H54 (cell line): Measurements from ENCODE around the gene C11orf42.

Source experiments
- DNase-seq: peaks from one replicate; pipeline ENCODE4 v3.0.0; 2011; ENCODE audit warnings: low spot score, mixed read lengths; ENCODE audit not compliant: insufficient read length
- FAIRE-seq: peaks from 3 replicates; lab custom pipeline; 2011; peaks lifted over from hg19 to GRCh38; lab: Jason Lieb, UNC
- POLR2A ChIP-seq: IDR thresholded peaks from 2 replicates; pipeline ENCODE4 v1.6.1; 2011; ENCODE audit warnings: low read depth, mild to moderate bottlenecking, low read length

C11orf42 gene

GRCh38 chr11:6204706-6205105, 651 bp upstream of the C11orf42 start:
- no peak for TF ChIP-seq POLR2A
- FAIRE-seq (no peak), DNase-seq (no peak)

GRCh38 chr11:6206456-6207180, 1.3 kb downstream of the C11orf42 start:
- TF ChIP-seq POLR2A = no peak
- FAIRE-seq = no peak

GRCh38 chr11:6209801-6210200, 4.4 kb downstream of the C11orf42 start:
- FAIRE-seq (no peak), DNase-seq (no peak)
- no peak for TF ChIP-seq POLR2A

More at GRCh38 chr11:6206456-6207180, 1.3 kb downstream of the C11orf42 start:
- no peak for DNase-seq

GRCh38 chr11:6210274-6210955, 5.1 kb downstream of the C11orf42 start:
- TF ChIP-seq POLR2A = no peak
- no peak for FAIRE-seq
- DNase-seq = no peak

GRCh38 chr11:6214530-6214929, 9.2 kb downstream of the C11orf42 start:
- DNase-seq = no peak
- no peak for FAIRE-seq
- TF ChIP-seq POLR2A = no peak

- no peak for TF ChIP-seq POLR2A
- DNase-seq = no peak
- FAIRE-seq = no peak
These were observed 11.1 kb downstream of the C11orf42 start for GRCh38 chr11:6216501-6216900.

GRCh38 chr11:6217722-6218121, 12.4 kb downstream of the C11orf42 start:
- no peak for TF ChIP-seq POLR2A
- FAIRE-seq = no peak
- DNase-seq = no peak

- TF ChIP-seq POLR2A = no peak
- DNase-seq (peak; percentile 74), FAIRE-seq (peak; percentile 74)
These were observed 14.0 kb downstream of the C11orf42 start for GRCh38 chr11:6219359-6219758.

- no peak for DNase-seq
- no peak for TF ChIP-seq POLR2A
- FAIRE-seq = no peak
These were observed 18.5 kb downstream of the C11orf42 start for GRCh38 chr11:6223854-6224253.

- DNase-seq (no peak), FAIRE-seq (no peak)
- TF ChIP-seq POLR2A = no peak
These were observed 19.1 kb downstream of the C11orf42 start for GRCh38 chr11:6224421-6224820.

GRCh38 chr11:6225024-6225423, 19.7 kb downstream of the C11orf42 start:
- no peak for TF ChIP-seq POLR2A
- DNase-seq = no peak
- FAIRE-seq = no peak

- FAIRE-seq (no peak), DNase-seq (no peak)
- TF ChIP-seq POLR2A = no peak
These were observed 20.5 kb downstream of the C11orf42 start for GRCh38 chr11:6225896-6226295.

- no peak for DNase-seq
- FAIRE-seq = no peak
- no peak for TF ChIP-seq POLR2A
These were observed 23.2 kb downstream of the C11orf42 start for GRCh38 chr11:6228520-6228919.

GRCh38 chr11:6229911-6230310, 24.6 kb downstream of the C11orf42 start:
- no peak for TF ChIP-seq POLR2A
- DNase-seq (no peak), FAIRE-seq (no peak)

GRCh38 chr11:6232899-6233298, 27.5 kb downstream of the C11orf42 start:
- TF ChIP-seq POLR2A = no peak
- no peak for FAIRE-seq
- DNase-seq = no peak
